Measurements from ENCODE around the gene BRSK2. TPM values are rescaled to one million over a fixed set of nuclear protein-coding genes. Genes with fewer than 3 reads are reported as not detected.
"Not testable (repeated sequence)": the region's sequence is repeated elsewhere in the genome, so short reads cannot be mapped to it uniquely, and the experiment has no call there.

Gene BRSK2
- under 1 TPM; 0.22 to 0.55 TPM for total RNA-seq
- polyA plus RNA-seq (2013, experiment 1 of 2): 0.28 TPM
- polyA plus RNA-seq (2013, experiment 2 of 2): 0.52 TPM
- total RNA-seq: 0.06 to 1.6 (median 0.49) reads per million in 172 experiments

DNA sequence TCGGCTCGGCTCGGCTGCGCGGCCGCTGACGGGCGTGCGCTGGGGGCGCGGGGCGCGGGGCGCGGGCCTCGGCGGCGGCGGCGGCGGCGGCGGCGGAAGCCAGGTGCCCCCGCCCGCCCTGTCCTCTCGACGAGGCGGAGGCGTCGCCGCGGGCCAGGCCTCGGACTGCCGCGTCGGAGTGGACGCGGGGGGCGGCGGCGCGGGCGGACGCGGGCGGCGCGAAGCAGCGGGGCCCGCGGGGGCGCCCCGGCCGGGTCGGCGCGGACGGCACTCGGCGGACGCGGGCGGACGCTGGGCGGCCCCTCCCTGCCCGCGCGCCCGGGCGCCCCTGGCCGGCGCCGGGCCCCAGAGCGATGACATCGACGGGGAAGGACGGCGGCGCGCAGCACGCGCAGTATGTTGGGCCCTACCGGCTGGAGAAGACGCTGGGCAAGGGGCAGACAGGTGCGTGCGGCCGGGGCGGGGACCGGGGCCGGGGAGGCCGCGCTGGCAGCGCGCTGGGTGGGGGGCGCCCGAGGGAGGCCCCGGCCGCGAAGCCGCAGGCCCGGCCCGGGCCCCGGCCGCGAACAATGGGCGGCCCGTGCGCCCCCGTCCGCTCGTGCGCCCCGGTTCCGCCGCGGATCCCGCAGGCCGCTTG, at the start of gene BRSK2:
TSS of gene BRSK2 (plus strand) at position 3 of the 637 bp plus-strand sequence. CDS start at position 354, 351 bp downstream.
- Histone ChIP-seq H3K4me3 (ENCODE audit: low read length) (peak within 1 kb of the TSS; percentile 67), H3K27ac (ENCODE audit: low read depth in 1 of 2, low read length in 2 of 2) (no peak within 1 kb of the TSS), H3K27me3 (ENCODE audit: control insufficient read depth in 1 of 2, insufficient read depth in 2 of 2, low read length in 2 of 2) (peaks cover 20 to 24% of the 10 kb centered on the region in 2 experiments), H3K9me3 (ENCODE audit: control insufficient read depth in 1 of 2, insufficient read depth in 1 of 2, low read length in 2 of 2) (peaks cover 0 to 16% of the 10 kb centered on the region in 2 experiments), H3K36me3 (ENCODE audit: insufficient read depth, low read length) (no peaks in the 10 kb centered on the region), H3K4me1 (ENCODE audit: insufficient read depth, low read length) (peaks cover 22% of the 10 kb centered on the region)
- peak within 1 kb of the TSS; percentile 68 for H3K4me3 Mint-ChIP-seq
- TF ChIP-seq CTCF (IDR thresholded peaks at IDR 0.05): no peak
- DNase-seq (peak in 2 of 14 experiments; percentile 6 to 59), ATAC-seq (ENCODE audit: poor library complexity) (no peak)
- peaks cover 7% of the 10 kb centered on the region for H3K4me1 Mint-ChIP-seq (ENCODE audit: low read depth)
- ChIA-PET POLR2A (interaction anchor here (1.0 to 1.9 kb wide), 2 partner anchors 11 to 81 kb away, joined by 3 to 13 read pairs; partner anchors contain the start of gene TOLLIP), CTCF (no interaction called here)
- peaks cover 28% of the 10 kb centered on the region for H3K27me3 Mint-ChIP-seq
- H3K9me3 Mint-ChIP-seq: no peaks in the 10 kb centered on the region
- H3K27ac Mint-ChIP-seq: no peak within 1 kb of the TSS
- H3K36me3 Mint-ChIP-seq (ENCODE audit: low read depth): no peaks in the 10 kb centered on the region
- intact Hi-C loops (cut with DNase I, micrococcal nuclease): loop anchor here in 1 of 2 experiments (5.0 kb wide), 1 partner anchor 78 kb away; no protein-coding TSS in a partner anchor

DNA sequence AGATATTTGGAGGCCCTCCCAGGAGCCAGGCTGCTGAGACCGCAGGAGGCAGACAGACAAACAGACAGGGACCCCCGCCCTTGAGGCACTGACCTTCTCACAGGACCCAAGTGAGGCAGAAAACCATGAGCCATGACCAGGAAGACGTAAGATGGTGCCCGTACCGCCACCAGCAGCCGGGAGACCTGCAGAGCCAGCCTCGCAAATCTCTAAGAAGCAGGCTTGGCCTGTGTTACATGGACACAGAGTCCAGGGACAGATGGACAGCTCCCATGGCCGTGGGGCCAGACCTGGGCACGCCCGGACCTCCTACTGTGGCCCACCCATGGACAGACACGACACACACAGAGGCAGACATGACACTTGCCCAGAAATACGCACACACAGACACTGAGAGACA, 49.6 kb upstream of the BRSK2 start:
- no peak overlapping the region for H3K27ac Mint-ChIP-seq
- Histone ChIP-seq H3K4me1 (ENCODE audit: insufficient read depth, low read length) (peaks cover 12% of the 10 kb centered on the region), H3K36me3 (ENCODE audit: insufficient read depth, low read length) (no peaks in the 10 kb centered on the region), H3K4me3 (ENCODE audit: low read length) (no peak overlapping the region), H3K27ac (ENCODE audit: low read depth in 1 of 2, low read length in 2 of 2) (no peak overlapping the region), H3K27me3 (ENCODE audit: control insufficient read depth in 1 of 2, insufficient read depth in 2 of 2, low read length in 2 of 2) (no peaks in the 10 kb centered on the region), H3K9me3 (ENCODE audit: control insufficient read depth in 1 of 2, insufficient read depth in 1 of 2, low read length in 2 of 2) (peaks cover 13 to 35% of the 10 kb centered on the region in 2 experiments)
- DNase-seq (no peak), ATAC-seq (ENCODE audit: poor library complexity) (no peak)
- H3K9me3 Mint-ChIP-seq: peaks cover 8% of the 10 kb centered on the region
- CTCF ChIA-PET: no interaction called here
- H3K4me3 Mint-ChIP-seq: no peak overlapping the region
- TF ChIP-seq CTCF (IDR thresholded peaks at IDR 0.05): no peak
- intact Hi-C loops (cut with DNase I, micrococcal nuclease): loop anchor here in 1 of 2 experiments (5.0 kb wide), 1 partner anchor 42 kb away; no protein-coding TSS in a partner anchor
- H3K4me1 Mint-ChIP-seq (ENCODE audit: low read depth): peaks cover 18% of the 10 kb centered on the region
- POLR2A ChIA-PET: interaction anchor here (1.2 kb wide), 2 partner anchors 30 to 43 kb away, joined by 3 read pairs; partner anchors contain the start of gene TOLLIP
- peaks cover 4% of the 10 kb centered on the region for H3K36me3 Mint-ChIP-seq (ENCODE audit: low read depth)
- H3K27me3 Mint-ChIP-seq: no peaks in the 10 kb centered on the region

GRCh38 chr11:1341226-1341625, 48.5 kb upstream of the BRSK2 start:
- H3K4me1 ChIP-seq (ENCODE audit: insufficient read depth, low read length); ATAC-seq (ENCODE audit: poor library complexity); H3K9me3 Mint-ChIP-seq; DNase-seq; H3K36me3 Mint-ChIP-seq (ENCODE audit: low read depth); H3K27me3 ChIP-seq (ENCODE audit: control insufficient read depth in 1 of 2, insufficient read depth in 2 of 2, low read length in 2 of 2); H3K36me3 ChIP-seq (ENCODE audit: insufficient read depth, low read length); H3K27me3 Mint-ChIP-seq; H3K4me3 Mint-ChIP-seq; H3K4me3 ChIP-seq (ENCODE audit: low read length); CTCF ChIA-PET; H3K27ac ChIP-seq (ENCODE audit: low read depth in 1 of 2, low read length in 2 of 2); H3K4me1 Mint-ChIP-seq (ENCODE audit: low read depth); H3K27ac Mint-ChIP-seq; POLR2A ChIA-PET: not testable (repeated sequence)
- intact Hi-C loops (cut with DNase I, micrococcal nuclease): loop anchor here in 1 of 2 experiments (5.0 kb wide), 1 partner anchor 41 kb away; no protein-coding TSS in a partner anchor
- peaks cover 13 to 35% of the 10 kb centered on the region in 2 experiments for H3K9me3 ChIP-seq (ENCODE audit: control insufficient read depth in 1 of 2, insufficient read depth in 1 of 2, low read length in 2 of 2)
